Karpas-422 (cell line): ENCODE results near the gene CLEC6A. TPM values are rescaled to one million over a fixed set of nuclear protein-coding genes. Genes with fewer than 3 reads are reported as not detected.

ENCODE experiments used
- small RNA-seq: library from RNA; depleted of rRNA; stranded (forward); fragments of <200 nt; gene quantifications from one replicate; pipeline ENCODE3, GENCODE V24; 2014
- total RNA-seq: library from RNA; depleted of rRNA; stranded (reverse); fragments of >200 nt; shearing (Covaris generic); gene quantifications from 2 replicates; pipeline ENCODE4 v1.2.3, GENCODE V29; 2014; ENCODE audit warnings: low replicate concordance; rRNA removed

Gene CLEC6A
- total RNA-seq, 1 experiment from 2014 or later = not detected

Small RNAs within 50 kb of the gene (small RNA-seq; reads per million reads assigned to genes)
- not detected for gene RNU6-275P

Other genes with a start within 250 kb of the CLEC6A start
- not detected in 2 replicates for gene FAM90A1, start 228.3 kb upstream of the CLEC6A start, total RNA-seq
- gene CLEC4D, start 57.5 kb downstream of the CLEC6A start, total RNA-seq = not detected in 2 replicates
- gene CLEC4E, start 84.9 kb downstream of the CLEC6A start, total RNA-seq = 1.4 TPM in 1 of 2 replicates, not detected in the other
- 2.6 and 6.3 TPM in 2 replicates for gene AICDA, start 156.9 kb downstream of the CLEC6A start, total RNA-seq
- gene MFAP5, start 206.9 kb downstream of the CLEC6A start, total RNA-seq = not detected in 2 replicates
- gene RIMKLB, start 242.0 kb downstream of the CLEC6A start, total RNA-seq = 0.89 and 0.90 TPM in 2 replicates